EH (cell line): ENCODE results near the gene ANGPTL8.

Source experiments
- DNase-seq: peaks from one replicate; pipeline ENCODE4 v3.0.0-alpha.2; 2015; ENCODE audit warnings: low read depth

The ANGPTL8 gene

DNA sequence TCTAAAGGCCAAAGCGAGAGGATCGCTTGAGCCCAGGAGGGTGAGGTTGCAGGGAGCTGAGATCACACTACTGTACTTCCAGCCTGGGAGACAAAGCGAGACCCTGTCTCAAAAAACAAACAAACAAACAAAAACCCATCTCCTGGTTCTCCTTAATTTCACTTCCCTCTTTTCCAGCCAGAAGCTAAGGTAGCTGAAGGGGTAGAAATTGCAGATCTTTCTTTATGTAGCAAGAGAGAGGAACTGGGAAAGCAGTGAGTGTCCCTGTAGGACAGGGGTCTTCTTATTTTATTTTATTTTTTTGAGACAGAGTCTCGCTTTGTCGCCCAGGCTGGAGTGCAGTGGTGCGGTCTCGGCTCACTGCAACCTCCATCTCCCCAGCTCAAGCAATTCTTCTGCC lies 52.0 kb downstream of the ANGPTL8 start:
- DNase-seq = no peak
